ENCODE results near the gene CCL14.
"Not testable (repeated sequence)": the region's sequence is repeated elsewhere in the genome, so short reads cannot be mapped to it uniquely, and the experiment has no call there.

CCL14 gene

GRCh38 chr17:35986643-35987042, at the start of gene CCL14:
TSS of gene CCL14 (minus strand) at chr17:35986729. CDS start at chr17:35986649, 80 bp downstream.
- no peak for DNase-seq

DNA sequence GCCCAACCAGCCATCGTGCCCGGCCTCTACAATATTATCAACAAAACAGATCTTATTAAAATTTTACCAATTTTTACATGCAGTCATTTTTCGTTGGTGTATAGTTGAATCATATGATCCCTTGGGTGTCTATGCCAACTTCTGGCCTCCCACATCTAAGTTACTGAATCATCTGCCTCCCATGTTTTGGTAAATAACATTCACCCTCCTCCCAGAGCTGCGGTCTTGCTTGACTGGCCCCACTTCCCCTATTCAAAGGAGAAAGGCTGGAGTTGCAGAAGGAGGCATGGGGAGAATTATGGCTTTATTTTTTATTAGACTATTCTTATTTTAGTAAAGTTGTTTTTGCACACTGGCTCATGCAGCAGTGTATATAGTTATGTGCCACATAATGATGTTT, 49.7 kb upstream of the CCL14 start:
- no peak for DNase-seq

DNA sequence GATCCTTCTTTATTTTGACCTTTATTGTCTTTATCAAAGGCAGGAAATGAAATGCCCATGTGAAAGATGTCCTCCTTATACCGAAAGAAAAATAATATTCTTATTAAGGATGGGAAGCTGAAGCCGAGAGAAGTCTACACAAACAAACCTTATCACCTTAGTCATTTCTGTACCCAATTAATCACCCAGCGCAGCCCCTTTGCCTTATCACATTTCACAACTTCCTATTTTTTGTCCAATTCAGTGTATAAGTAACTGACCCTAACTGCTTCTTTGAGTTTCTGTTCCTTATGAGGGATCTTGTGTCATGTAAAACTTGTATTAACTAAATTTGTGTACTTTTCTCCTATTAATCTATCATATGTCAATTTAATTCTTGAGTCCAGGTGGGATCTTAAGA, 47.6 kb upstream of the CCL14 start:
- DNase-seq = no peak

DNA sequence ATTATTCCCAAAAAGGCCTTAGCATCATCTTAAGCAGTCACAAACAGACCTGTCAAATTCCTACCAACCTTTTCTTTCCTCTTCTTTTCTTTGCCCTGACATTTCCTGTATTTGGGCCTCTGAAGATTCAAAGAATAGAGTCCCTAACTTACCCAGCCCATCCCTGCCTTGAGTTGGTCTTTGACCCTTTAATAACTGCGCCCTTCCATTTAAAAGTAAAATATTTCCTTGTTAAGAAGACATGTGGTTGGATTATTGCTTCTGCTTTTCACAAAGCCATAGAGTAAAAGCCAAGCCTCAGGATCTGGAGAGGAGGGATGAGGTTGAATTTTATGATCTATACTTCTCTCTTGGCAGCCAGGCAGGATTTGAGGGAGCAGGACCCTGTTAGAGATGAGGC, 44.4 kb upstream of the CCL14 start:
- DNase-seq = no peak

GRCh38 chr17:36027761-36028160, 41.2 kb upstream of the CCL14 start:
- DNase-seq = no peak

GRCh38 chr17:36024106-36024869, 37.8 kb upstream of the CCL14 start:
- DNase-seq = no peak

DNA sequence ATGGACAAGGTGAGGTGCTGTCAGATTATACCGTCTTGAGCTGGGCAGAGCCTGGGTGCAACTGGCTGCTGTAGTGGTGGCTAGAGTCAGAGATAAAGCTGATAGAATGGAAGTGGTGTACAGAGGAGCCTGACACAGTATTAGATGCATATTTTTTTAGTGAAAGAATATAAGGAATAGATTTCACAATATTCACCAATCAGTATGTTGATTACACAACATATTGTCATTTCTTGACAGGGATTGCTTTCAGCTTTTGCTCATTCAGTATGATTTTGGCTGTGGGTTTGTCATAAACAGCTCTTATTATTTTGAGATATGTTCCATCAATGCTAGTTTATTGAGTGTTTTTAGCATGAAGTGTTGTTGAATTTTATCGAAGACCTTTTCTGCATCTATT, 32.9 kb upstream of the CCL14 start:
- no peak for DNase-seq

DNA sequence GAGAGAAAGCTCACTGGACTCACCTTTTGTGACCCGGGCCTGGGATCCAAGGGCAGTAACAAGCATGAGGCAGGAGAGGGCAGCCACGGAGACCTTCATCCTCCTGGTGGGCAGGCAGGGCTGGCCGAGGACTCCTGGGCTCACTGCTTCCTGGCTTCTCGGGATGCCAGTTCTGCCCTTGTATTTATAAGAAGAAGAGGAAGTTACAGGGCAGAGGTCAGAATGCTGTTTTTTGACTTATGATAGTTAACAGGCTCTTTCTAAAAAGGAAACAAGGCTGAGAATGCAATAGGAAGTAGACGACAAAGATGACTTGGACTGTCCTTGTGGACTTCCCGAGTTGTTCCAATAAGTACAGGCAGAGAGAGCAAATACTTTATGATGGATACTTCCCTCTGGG, 31.3 kb upstream of the CCL14 start, which contains the start of gene CCL23:
TSS of gene CCL23 (minus strand) at position 174 of the 400 bp plus-strand sequence. CDS start at position 99, 75 bp downstream.
- no peak for DNase-seq

DNA sequence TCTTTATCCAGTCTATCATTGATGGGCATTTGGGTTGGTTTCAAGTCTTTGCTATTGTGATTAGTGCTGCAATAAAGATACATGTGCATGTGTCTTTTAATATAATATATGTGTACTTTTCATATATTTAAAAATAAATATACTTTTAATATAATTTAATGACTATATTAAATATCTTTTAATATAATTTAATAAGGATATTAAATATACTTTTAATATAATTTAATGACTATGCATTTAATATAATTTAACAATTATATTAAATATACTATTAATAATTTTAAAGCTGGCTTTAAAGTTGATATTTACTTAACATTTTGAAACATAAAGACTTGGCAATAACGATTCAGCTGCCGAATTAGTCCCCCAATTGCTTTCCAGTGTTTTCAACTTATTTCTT, 30.0 kb upstream of the CCL14 start:
- DNase-seq = no peak

- not testable (repeated sequence) for DNase-seq
Observed at GRCh38 chr17:36015895-36016294, 29.4 kb upstream of the CCL14 start.

GRCh38 chr17:36014946-36015345, 28.4 kb upstream of the CCL14 start:
- no peak for DNase-seq

DNA sequence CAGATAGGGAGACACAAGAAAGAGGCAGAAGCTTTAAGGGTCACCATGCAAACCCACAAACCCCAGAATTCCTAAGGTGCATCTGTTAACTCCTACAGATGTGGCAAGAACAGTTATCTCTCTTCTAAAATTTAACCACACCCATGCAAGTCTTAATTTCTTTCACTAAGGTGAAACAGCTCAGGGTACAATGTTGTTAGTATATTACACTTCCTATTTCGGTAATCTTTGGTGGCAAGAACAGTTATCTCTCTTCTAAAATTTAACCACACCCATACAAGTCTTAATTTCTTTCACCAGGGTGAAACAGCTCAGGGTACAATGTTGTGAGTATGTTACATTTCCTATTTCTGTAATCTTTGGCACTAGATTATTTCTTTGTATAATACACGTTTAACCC, 24.7 kb upstream of the CCL14 start:
- no peak for DNase-seq

DNA sequence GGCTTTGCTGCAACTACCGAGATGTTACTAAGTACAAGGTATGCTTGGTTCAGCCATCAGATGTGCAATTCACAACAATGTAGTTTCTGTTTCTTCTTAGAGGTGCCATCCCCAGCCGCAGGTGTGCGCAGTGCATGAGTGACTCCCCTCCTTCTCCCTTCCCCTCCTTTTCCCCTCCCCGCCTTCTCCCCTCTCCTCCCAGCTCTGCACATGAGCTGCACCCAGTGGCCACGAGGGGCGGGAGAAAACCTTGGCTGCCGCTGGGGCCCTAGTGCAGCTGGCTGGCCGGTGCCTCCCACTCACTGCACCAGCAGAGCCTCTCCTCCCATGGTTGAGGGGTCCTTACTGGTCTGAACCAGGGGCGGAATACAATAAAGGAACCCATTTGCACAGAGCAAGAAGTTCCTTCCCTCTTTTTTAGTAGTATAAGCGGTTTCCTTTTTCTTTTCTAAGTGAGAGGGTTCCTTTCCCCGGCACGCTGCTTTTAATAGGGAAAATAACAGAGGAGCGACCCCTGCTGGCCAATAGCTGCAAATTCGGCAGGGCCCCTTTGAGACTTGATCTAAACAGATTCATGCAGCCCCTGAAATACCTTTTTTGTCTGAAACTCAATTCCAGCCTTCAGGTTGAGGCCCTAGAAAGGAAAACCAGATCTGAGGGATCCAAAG, 22.6 kb upstream of the CCL14 start:
- no peak for DNase-seq

- DNase-seq = no peak
Observed at GRCh38 chr17:36004594-36005108, 18.1 kb upstream of the CCL14 start.

DNA sequence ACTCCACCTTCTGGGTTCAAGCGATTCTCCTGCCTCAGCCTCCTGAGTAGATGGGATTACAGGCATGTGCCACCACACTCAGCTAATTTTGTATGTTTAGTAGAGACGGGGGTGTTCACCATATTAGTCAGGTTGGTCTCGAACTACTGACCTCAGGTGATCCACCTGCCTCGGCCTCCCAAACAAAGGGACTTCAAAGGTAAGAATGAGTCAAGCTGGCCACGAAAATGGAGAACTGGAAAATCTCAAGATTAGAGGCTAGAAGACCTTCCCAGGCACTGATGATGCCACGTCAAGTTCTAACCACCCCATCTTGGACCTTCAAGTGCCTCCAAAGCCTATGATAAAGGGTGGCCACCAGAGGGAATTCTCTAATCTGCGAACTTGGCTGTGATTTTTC, 16.1 kb upstream of the CCL14 start:
- DNase-seq = no peak

DNA sequence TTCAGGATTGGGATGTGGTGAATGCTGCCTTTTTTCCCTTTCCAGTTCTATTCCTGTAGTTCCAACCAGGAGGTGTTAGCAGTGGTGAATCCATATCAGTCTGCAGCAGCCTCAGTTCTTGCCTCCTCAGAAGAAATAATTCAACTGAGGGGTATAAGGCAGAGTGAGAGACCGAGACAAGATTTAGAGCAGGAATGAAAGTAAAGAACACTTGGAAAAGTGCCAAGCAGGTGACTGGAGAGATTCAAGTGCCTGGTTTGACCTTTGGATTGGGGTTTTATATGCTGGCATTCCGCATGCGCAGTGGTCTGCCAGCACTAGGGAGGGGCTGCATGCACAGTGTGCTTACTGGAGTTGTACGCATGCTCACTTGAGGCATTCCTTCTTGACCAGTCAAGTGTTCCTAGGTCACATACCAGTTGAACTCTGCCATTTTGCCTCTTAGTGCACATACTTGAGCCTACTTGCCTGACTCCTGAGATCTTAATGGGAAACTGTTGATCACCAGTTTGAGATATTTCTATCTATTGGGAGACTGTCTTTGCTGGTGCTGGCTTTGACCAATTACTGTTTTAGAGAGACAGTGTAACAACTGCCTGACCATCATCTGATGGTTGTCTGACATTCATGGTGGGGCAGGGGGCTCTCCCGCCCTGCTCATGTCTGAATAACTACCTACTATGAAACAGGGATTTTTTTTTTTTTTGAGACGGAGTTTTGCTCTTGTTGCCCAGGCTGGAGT, 15.5 kb upstream of the CCL14 start:
- peak; percentile 54 for DNase-seq

GRCh38 chr17:36001110-36001771, 14.7 kb upstream of the CCL14 start, which contains the start of gene CCL15:
TSS of gene CCL15 (minus strand) at chr17:36001553. CDS start at chr17:36001492, 61 bp downstream.
- no peak for DNase-seq

DNA sequence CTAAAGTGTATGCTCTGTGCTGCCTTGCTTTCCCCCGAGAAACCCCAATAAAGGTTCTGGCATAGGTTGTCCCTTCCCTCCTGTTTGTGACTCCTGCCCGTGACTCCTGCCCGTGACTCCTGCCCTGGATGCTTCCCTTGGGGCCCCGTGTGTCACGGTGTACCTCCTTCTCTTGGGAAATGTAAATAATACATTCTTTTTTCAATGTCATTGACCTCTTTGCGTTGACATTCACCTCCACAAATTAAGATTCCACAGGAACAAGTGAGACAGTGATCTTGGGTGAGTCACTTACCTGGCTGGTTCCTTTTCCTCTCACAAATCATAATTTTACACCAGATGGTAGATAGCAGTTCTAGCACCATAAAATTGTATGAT, 14.2 kb upstream of the CCL14 start:
- DNase-seq = no peak

DNA sequence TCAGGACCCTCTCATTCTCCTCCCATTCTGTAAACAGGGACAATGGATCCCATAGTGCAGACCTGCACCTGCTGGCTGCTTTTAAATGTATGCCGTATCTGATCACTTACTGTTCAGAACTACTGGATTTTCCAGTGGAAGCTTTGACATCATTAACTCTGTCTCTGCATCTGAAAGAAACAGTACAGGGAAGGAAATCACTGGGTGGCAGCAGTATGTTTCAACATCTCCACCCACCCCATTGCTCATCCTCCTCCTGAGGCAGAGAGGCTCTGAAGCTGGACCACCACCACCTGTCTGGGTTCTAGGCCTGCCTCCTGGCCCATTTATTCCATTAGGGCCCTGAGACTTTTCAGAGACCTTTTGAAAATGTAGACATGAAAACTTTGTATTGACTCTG, 12.2 kb upstream of the CCL14 start:
- DNase-seq = no peak

DNA sequence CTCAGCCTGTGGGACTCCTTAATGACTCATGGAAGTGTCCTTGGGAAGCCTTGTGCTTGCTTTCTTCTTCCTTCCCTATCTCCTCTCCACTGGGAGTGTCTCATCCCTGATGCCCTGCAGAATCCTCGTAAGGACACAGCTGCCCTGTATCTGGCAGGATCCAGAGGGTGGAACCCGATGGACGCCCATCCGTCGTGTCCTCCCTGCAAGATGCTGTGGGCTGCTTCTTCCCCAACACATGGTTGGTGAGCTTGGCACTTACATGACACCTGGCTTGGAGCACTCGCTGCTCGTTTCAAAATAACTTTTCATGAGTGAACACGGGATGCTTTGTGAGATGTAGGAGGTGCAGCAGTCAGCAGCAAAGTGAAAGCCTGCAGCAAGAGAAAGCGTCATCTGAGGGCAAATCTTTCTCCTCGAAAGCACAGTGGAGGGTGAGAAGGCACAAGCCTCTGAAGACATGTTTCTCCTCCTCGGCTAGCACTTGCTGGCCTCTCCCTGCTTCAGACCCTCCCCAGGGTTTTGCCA, 11.6 kb upstream of the CCL14 start:
- no peak for DNase-seq

DNA sequence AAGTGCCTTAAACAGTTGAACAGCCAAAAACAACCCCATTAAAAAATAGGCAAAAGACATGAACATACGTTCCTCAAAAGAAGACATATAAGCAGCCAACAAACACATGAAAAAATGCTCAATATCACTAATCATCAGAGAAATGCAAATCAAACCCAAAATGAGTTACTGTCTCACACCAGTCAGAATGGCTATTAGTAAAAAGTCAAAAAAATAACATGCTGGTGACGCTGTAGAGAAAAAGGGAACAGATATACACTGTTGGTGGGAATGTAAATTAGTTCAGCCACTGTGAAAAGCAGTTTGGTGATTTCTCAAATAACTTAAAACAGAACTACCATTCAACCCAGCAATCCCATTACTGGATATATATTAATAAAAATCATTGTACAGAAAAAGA, 8.8 kb upstream of the CCL14 start:
- DNase-seq = not testable (repeated sequence)

GRCh38 chr17:35991075-35991474, 4.5 kb upstream of the CCL14 start:
- no peak for DNase-seq

DNA sequence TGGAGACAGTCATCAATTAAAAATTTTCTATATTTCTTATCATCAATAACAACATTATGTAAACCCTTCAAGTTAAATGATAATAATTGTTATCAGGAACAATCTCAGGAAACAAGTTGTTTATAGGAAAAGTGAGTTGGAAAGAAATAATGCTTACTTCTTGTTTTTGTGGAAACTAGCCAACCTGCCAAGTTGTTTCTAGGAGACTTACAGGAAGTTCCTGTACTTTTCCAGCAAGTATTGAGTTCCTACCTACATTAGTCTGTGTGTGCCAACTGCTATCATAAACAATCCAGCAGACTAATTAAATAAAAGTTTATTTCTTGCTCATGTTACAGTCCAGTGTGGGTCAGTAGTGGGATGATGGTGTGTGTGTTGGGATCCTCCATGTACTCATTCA, 1.6 kb upstream of the CCL14 start:
- DNase-seq = no peak

Measured in SHP77 treated with DMSO at 0.1 percent for 48 hours (cell line).